ENCODE measurements around the gene LSS. TPM values are rescaled to one million over a fixed set of nuclear protein-coding genes. Genes with fewer than 3 reads are reported as not detected.

Gene LSS
- total and polyA plus RNA-seq, 2 of the 8 experiments (the other 6 are each of a cell fraction or from before 2014, with no cell fraction given): 96.1 to 123 TPM

- H4K8ac ChIP-seq (ENCODE audit: extremely low read depth, insufficient read depth, low read length): no peak overlapping the region
- no peak overlapping the region for H3K4me2 ChIP-seq (ENCODE audit: insufficient read depth in 1 of 2, low read depth in 2 of 2, low read length in 2 of 2)
- H2BK15ac ChIP-seq (ENCODE audit: low read length): no peak overlapping the region
- H3K4ac ChIP-seq (replicated peaks; ENCODE audit: insufficient read length, low read depth, low read length): no peak overlapping the region
- 94% methylated on average over 22 of the region's 22 CpGs; no CpG with 5 or more reads in 1 of the 2 experiments for WGBS, 2 experiments (ENCODE audit: extremely low coverage in 1 of 2, insufficient coverage in 1 of 2, insufficient read length in 1 of 2, insufficient replicate concordance in 2 of 2, low coverage in 1 of 2, low lambda C conversion rate in 2 of 2, missing lambda C conversion rate in 1 of 2)
- H3K27ac ChIP-seq (ENCODE audit: low read depth, low read length): no peak overlapping the region
- H4K5ac ChIP-seq (ENCODE audit: insufficient read length, low read depth, low read length): no peak overlapping the region
- no peaks in the 10 kb centered on the region for H3K27me3 ChIP-seq (replicated peaks in 1 of 4; ENCODE audit: control insufficient read depth in 3 of 4, extremely low read depth in 1 of 4, insufficient read depth in 3 of 4, low read length in 3 of 4)
- no peak overlapping the region for H3K23ac ChIP-seq (ENCODE audit: insufficient read length)
- no peak overlapping the region for H3K9ac ChIP-seq (replicated peaks in 1 of 4; ENCODE audit: extremely low read depth in 1 of 4, low read depth in 3 of 4, low read length in 3 of 4)
- H3K36me3 ChIP-seq (ENCODE audit: control insufficient read depth in 2 of 4, insufficient read depth in 4 of 4, low read length in 3 of 4): peaks cover 21 to 47% (median 43%) of the 10 kb centered on the region in 4 experiments
- no peak overlapping the region for H3K4me3 ChIP-seq (ENCODE audit: extremely low read depth in 1 of 4, insufficient read depth in 2 of 4, low read depth in 3 of 4, low read length in 4 of 4)
- ChIA-PET POLR2A (ENCODE audit: partially characterized antibody) (interaction anchor here (1.0 kb wide), 1 partner anchor 14 kb away, joined by 3 read pairs; no protein-coding TSS in a partner anchor), CTCF (ENCODE audit: partially characterized antibody) (interaction anchor here (2.4 kb wide), 1 partner anchor 20 kb away, joined by 9 read pairs; the partner anchor contains the start of gene MCM3AP)
- no peak overlapping the region for H2BK120ac ChIP-seq (replicated peaks; ENCODE audit: low read depth, low read length)
- H3K79me2 ChIP-seq (ENCODE audit: control insufficient read depth in 1 of 2, insufficient read depth in 2 of 2, low read length in 2 of 2): no peaks in the 10 kb centered on the region
- H2AFZ ChIP-seq (ENCODE audit: low read length): no peak overlapping the region
- H4K91ac ChIP-seq (replicated peaks; ENCODE audit: insufficient read length, low read length): no peak overlapping the region
- H3K79me1 ChIP-seq (ENCODE audit: low read depth, low read length): peaks cover 4% of the 10 kb centered on the region; the same call in 1 of the 2 replicates
- H2BK12ac ChIP-seq (ENCODE audit: low read depth, low read length): no peak overlapping the region
- DNase-seq (ENCODE audit: low read depth in 1 of 2, low spot score in 2 of 2) (no peak), FAIRE-seq (no peak)
- H2BK5ac ChIP-seq (ENCODE audit: low read depth, low read length): no peak overlapping the region; the same call in 1 of the 2 replicates
- H3K9me3 ChIP-seq (ENCODE audit: insufficient read depth in 2 of 2, low read depth in 1 of 2, low read length in 1 of 2): no peaks in the 10 kb centered on the region
- H3K4me1 ChIP-seq (replicated peaks in 1 of 4; ENCODE audit: control insufficient read depth in 3 of 4, insufficient read depth in 4 of 4, low read length in 3 of 4): no peaks in the 10 kb centered on the region
- no peak overlapping the region for H3K18ac ChIP-seq (ENCODE audit: extremely low read depth, low read length)
- peaks cover 7 to 18% of the 10 kb centered on the region in 2 experiments for H4K20me1 ChIP-seq (replicated peaks in 1 of 2; ENCODE audit: control insufficient read depth in 1 of 2, insufficient read depth in 2 of 2, low read length in 2 of 2)
- TF ChIP-seq CREB1 (IDR thresholded peaks at IDR 0.05): no peak
- no peak for TF ChIP-seq JUND (IDR thresholded peaks at IDR 0.05; ENCODE audit: low read length)
- TF ChIP-seq SUZ12 (IDR thresholded peaks at IDR 0.05; ENCODE audit: low read length): no peak
- no peak for TF ChIP-seq ASH2L (IDR thresholded peaks at IDR 0.05; ENCODE audit: low read length)
- no peak for TF ChIP-seq RAD21 (IDR thresholded peaks at IDR 0.05 in 1 of 2, conservative IDR thresholded peaks at IDR 0.05 in 1 of 2; ENCODE audit: low read depth in 2 of 2, low read length in 2 of 2)
- no peak overlapping the region for H2AK5ac ChIP-seq (ENCODE audit: low read depth, low read length)
- H3K23me2 ChIP-seq (ENCODE audit: low read depth, low read length): no peaks in the 10 kb centered on the region
- H3K14ac ChIP-seq (ENCODE audit: insufficient read length): no peak overlapping the region
- no peak overlapping the region for H3K56ac ChIP-seq (replicated peaks; ENCODE audit: insufficient read length, low read depth, low read length)
- H2BK20ac ChIP-seq (ENCODE audit: low read length): no peak overlapping the region
Measured at GRCh38 chr21:46264046-46264689, 35.6 kb upstream of the LSS start.

Measured in H1 (cell line).